ENCODE measurements around the gene KDM6A.
"Not testable (repeated sequence)": the region's sequence is repeated elsewhere in the genome, so short reads cannot be mapped to it uniquely, and the experiment has no call there.

Gene KDM6A

GRCh38 chrX:45077748-45078424 is 204.9 kb downstream of the KDM6A start:
- no peak for DNase-seq (ENCODE audit: low read depth)

GRCh38 chrX:45083314-45083713 is 210.3 kb downstream of the KDM6A start:
- DNase-seq (ENCODE audit: low read depth), result no peak

GRCh38 chrX:45110494-45110893 is 237.5 kb downstream of the KDM6A start:
- no peak for DNase-seq (ENCODE audit: low read depth)

GRCh38 chrX:45126158-45126557 is 253.2 kb downstream of the KDM6A start:
- no peak for DNase-seq (ENCODE audit: low read depth)

GRCh38 chrX:45128896-45129454 is 256.0 kb downstream of the KDM6A start:
- DNase-seq (ENCODE audit: low read depth), result no peak

- no peak for DNase-seq (ENCODE audit: low read depth)
Measured at GRCh38 chrX:45133465-45133864, 260.5 kb downstream of the KDM6A start.

- no peak for DNase-seq (ENCODE audit: low read depth)
Measured at GRCh38 chrX:45134315-45134731, 261.3 kb downstream of the KDM6A start.

GRCh38 chrX:45134775-45135174 is 261.8 kb downstream of the KDM6A start:
- DNase-seq (ENCODE audit: low read depth), result no peak

- not testable (repeated sequence) for DNase-seq (ENCODE audit: low read depth)
Measured at GRCh38 chrX:45135391-45136075, 262.5 kb downstream of the KDM6A start.

GRCh38 chrX:45137531-45137930 is 264.5 kb downstream of the KDM6A start:
- no peak for DNase-seq (ENCODE audit: low read depth)

- DNase-seq (ENCODE audit: low read depth), result no peak
Measured at GRCh38 chrX:45138525-45138924, 265.5 kb downstream of the KDM6A start.

GRCh38 chrX:45140812-45141211 is 267.8 kb downstream of the KDM6A start:
- no peak for DNase-seq (ENCODE audit: low read depth)

GRCh38 chrX:45142185-45142584 is 269.2 kb downstream of the KDM6A start:
- DNase-seq (ENCODE audit: low read depth), result no peak

GRCh38 chrX:45143455-45143854 is 270.5 kb downstream of the KDM6A start:
- DNase-seq (ENCODE audit: low read depth), result no peak

- no peak for DNase-seq (ENCODE audit: low read depth)
Measured at GRCh38 chrX:45145492-45146215, 272.7 kb downstream of the KDM6A start.

- DNase-seq (ENCODE audit: low read depth), result no peak
Measured at GRCh38 chrX:45150821-45151220, 277.8 kb downstream of the KDM6A start.

- DNase-seq (ENCODE audit: low read depth), result no peak
Measured at GRCh38 chrX:45154033-45154360, 281.0 kb downstream of the KDM6A start.

GRCh38 chrX:45154462-45154861 is 281.5 kb downstream of the KDM6A start:
- no peak for DNase-seq (ENCODE audit: low read depth)

- DNase-seq (ENCODE audit: low read depth), result no peak
Measured at GRCh38 chrX:45157647-45158046, 284.7 kb downstream of the KDM6A start.
